Endodermal cell (in vitro differentiated cells): ENCODE results near the gene CARMIL3. TPM values are rescaled to one million over a fixed set of nuclear protein-coding genes. Genes with fewer than 3 reads are reported as not detected.
"Not testable (repeated sequence)": the region's sequence is repeated elsewhere in the genome, so short reads cannot be mapped to it uniquely, and the experiment has no call there.

Experiments
- DNase-seq: peaks from one replicate; pipeline ENCODE4 v3.0.0-alpha.2; 2017
- H3K27ac ChIP-seq: 2 replicates; pipeline ENCODE4 v1.5.1; 2013; ENCODE audit warnings: mild to moderate bottlenecking, low read depth, low read length, moderate library complexity
- H3K27me3 ChIP-seq: 2 replicates; pipeline ENCODE4 v1.6.1; 2013; ENCODE audit warnings: mild to moderate bottlenecking, low read length, moderate library complexity; ENCODE audit not compliant: insufficient read depth, control insufficient read depth, poor library complexity, severe bottlenecking
- H3K36me3 ChIP-seq: 2 replicates; pipeline ENCODE4 v1.7.0; 2013; ENCODE audit warnings: mild to moderate bottlenecking, low read length, moderate library complexity; ENCODE audit not compliant: control insufficient read depth, insufficient read depth
- H3K4me1 ChIP-seq: one replicate; pipeline ENCODE4 v1.7.0; 2013; ENCODE audit warnings: low read length; ENCODE audit not compliant: control insufficient read depth, insufficient read depth
- H3K4me3 ChIP-seq: 2 replicates; pipeline ENCODE4 v1.5.1; 2013; ENCODE audit warnings: mild to moderate bottlenecking, low read length, moderate library complexity
- H3K9ac ChIP-seq: 2 replicates; pipeline ENCODE4 v1.6.1; 2013; ENCODE audit warnings: mild to moderate bottlenecking, low read length, moderate library complexity; ENCODE audit not compliant: poor library complexity, severe bottlenecking; ENCODE audit errors: extremely low read depth
- H3K9me3 ChIP-seq: 2 replicates; pipeline ENCODE4 v1.6.1; 2013; ENCODE audit warnings: mild to moderate bottlenecking, low read length, moderate library complexity; ENCODE audit not compliant: control insufficient read depth
- H3K27ac Mint-ChIP-seq: 2 replicates; pipeline ENCODE4 v1.8.0; 2020; ENCODE audit warnings: mixed read lengths
- H3K27me3 Mint-ChIP-seq: 2 replicates; pipeline ENCODE4 v1.8.0; 2021; ENCODE audit warnings: mild to moderate bottlenecking, mixed read lengths; ENCODE audit not compliant: insufficient read depth
- H3K36me3 Mint-ChIP-seq: 2 replicates; pipeline ENCODE4 v1.8.0; 2020; ENCODE audit warnings: low read depth, mixed read lengths
- H3K4me1 Mint-ChIP-seq: 2 replicates; pipeline ENCODE4 v1.8.0; 2020; ENCODE audit warnings: mixed read lengths
- H3K4me3 Mint-ChIP-seq: 2 replicates; pipeline ENCODE4 v1.8.0; 2020; ENCODE audit warnings: mild to moderate bottlenecking, moderate library complexity, mixed read lengths
- H3K9me3 Mint-ChIP-seq: 2 replicates; pipeline ENCODE4 v1.8.0; 2020; ENCODE audit warnings: mild to moderate bottlenecking, mixed read lengths
- CTCF ChIP-seq: fragments of 200-600 bp; sonication (generic); conservative IDR thresholded peaks from 2 replicates; pipeline ENCODE4 v1.5.0; 2021; ENCODE audit warnings: antibody characterized with exemption, mild to moderate bottlenecking
- WGBS, 2 experiments: methylation state at CpG; one replicate each; pipeline versions ENCODE4 v1.1.5 to v1.1.7; 2013; ENCODE audit warnings: missing lambda C conversion rate in 2 of 2, mixed read lengths in 1 of 2; ENCODE audit not compliant: insufficient coverage in 1 of 2, insufficient read length in 1 of 2; 5-methylcytosine and 5-hydroxymethylcytosine counted together
- total RNA-seq, 2 donors: library from RNA; stranded (reverse); fragmentation: NEBNext Ultra II Directional in 1 of 2; extraction: Animal tissue kit (Norgen Biotek cat#: 25700) in 1 of 2; gene quantifications; 2 replicates in 1 of 2; 3 replicates in 1 of 2; pipeline ENCODE4 v1.2.1, GENCODE V29; 2021

The CARMIL3 gene
- total RNA-seq, 2 donors from 2014 or later = 2.1 to 4.4 TPM

- H3K9me3 Mint-ChIP-seq = peaks cover 30% of the 10 kb centered on the region
- no peaks in the 10 kb centered on the region for H3K27me3 Mint-ChIP-seq
- no peak for TF ChIP-seq CTCF
- Histone ChIP-seq H3K27ac (no peak overlapping the region), H3K4me3 (no peak overlapping the region), H3K9me3 (peaks cover 24% of the 10 kb centered on the region), H3K4me1 (no peaks in the 10 kb centered on the region), H3K27me3 (no peaks in the 10 kb centered on the region), H3K9ac (no peak overlapping the region), H3K36me3 (peaks cover 8% of the 10 kb centered on the region)
- no peak overlapping the region for H3K27ac Mint-ChIP-seq
- WGBS, 2 experiments = 93 to 97% methylated on average over 11 to 13 of the region's 13 CpGs
- no peak for DNase-seq
- peaks cover 48% of the 10 kb centered on the region for H3K36me3 Mint-ChIP-seq
- H3K4me3 Mint-ChIP-seq = no peak overlapping the region
- no peaks in the 10 kb centered on the region for H3K4me1 Mint-ChIP-seq
Observed at GRCh38 chr14:24103451-24103850, 51.6 kb downstream of the CARMIL3 start.

- H3K9ac ChIP-seq, H3K4me1 ChIP-seq, H3K4me3 Mint-ChIP-seq, H3K27ac ChIP-seq, H3K27me3 ChIP-seq, H3K27ac Mint-ChIP-seq, H3K4me1 Mint-ChIP-seq, H3K4me3 ChIP-seq, H3K36me3 ChIP-seq, H3K27me3 Mint-ChIP-seq, DNase-seq: not testable (repeated sequence)
- peaks cover 30% of the 10 kb centered on the region for H3K9me3 Mint-ChIP-seq
- peaks cover 24% of the 10 kb centered on the region for H3K9me3 ChIP-seq
- WGBS, 2 experiments = 83 to 90% methylated on average over 8 of the region's 8 CpGs
- H3K36me3 Mint-ChIP-seq = peaks cover 37% of the 10 kb centered on the region
Observed at GRCh38 chr14:24105609-24106239, 53.9 kb downstream of the CARMIL3 start.

- Mint-ChIP-seq H3K9me3 (peaks cover 30% of the 10 kb centered on the region), H3K4me1 (peaks cover 3% of the 10 kb centered on the region), H3K27me3 (no peaks in the 10 kb centered on the region), H3K4me3 (no peak overlapping the region), H3K27ac (no peak overlapping the region), H3K36me3 (peaks cover 34% of the 10 kb centered on the region)
- H3K27me3 ChIP-seq = no peaks in the 10 kb centered on the region
- H3K9me3 ChIP-seq = peaks cover 24% of the 10 kb centered on the region
- H3K36me3 ChIP-seq = peaks cover 8% of the 10 kb centered on the region
- no peak overlapping the region for H3K27ac ChIP-seq
- no peak overlapping the region for H3K9ac ChIP-seq
- DNase-seq = no peak
- H3K4me3 ChIP-seq = no peak overlapping the region
- WGBS, 2 experiments = 96% methylated on average over 3 of the region's 4 CpGs; no CpG with 5 or more reads in 1 of the 2 experiments
- TF ChIP-seq CTCF = no peak
- H3K4me1 ChIP-seq = no peaks in the 10 kb centered on the region
Observed at GRCh38 chr14:24106672-24107271, 55.0 kb downstream of the CARMIL3 start.
